Activated CD4-positive, alpha-beta memory T cell treated with anti-CD3 and anti-CD28 coated beads for 36 hours (primary cell): ENCODE results near the gene DHX40. TPM values are rescaled to one million over a fixed set of nuclear protein-coding genes. Genes with fewer than 3 reads are reported as not detected.

Experiments used
- CTCF ChIA-PET: fragments of 350-600 bp; sonication (Branson Sonifier 250); formaldehyde crosslinking; loops from one replicate; lab custom pipeline; 2021; ENCODE audit warnings: antibody characterized with exemption, inconsistent platforms; lab: Charles Lee
- POLR2A ChIA-PET: fragments of 350-600 bp; sonication (Branson Sonifier 250); formaldehyde crosslinking; loops from one replicate; lab custom pipeline; 2021; ENCODE audit warnings: antibody characterized with exemption; lab: Charles Lee
- DNase-seq: peaks from one replicate; pipeline ENCODE4 v3.0.0-alpha.2; 2020
- H3K27ac Mint-ChIP-seq: one replicate; pipeline ENCODE4 v1.8.0; 2021; ENCODE audit warnings: mixed read lengths
- H3K27me3 Mint-ChIP-seq: one replicate; pipeline ENCODE4 v1.8.0; 2021; ENCODE audit warnings: mixed read lengths
- H3K36me3 Mint-ChIP-seq: one replicate; pipeline ENCODE4 v1.8.0; 2021; ENCODE audit warnings: mixed read lengths
- H3K4me1 Mint-ChIP-seq: one replicate; pipeline ENCODE4 v1.8.0; 2021; ENCODE audit warnings: low read depth, mixed read lengths
- H3K4me3 Mint-ChIP-seq: one replicate; pipeline ENCODE4 v1.8.0; 2021; ENCODE audit warnings: mild to moderate bottlenecking, mixed read lengths
- H3K9me3 Mint-ChIP-seq: one replicate; pipeline ENCODE4 v1.8.0; 2021; ENCODE audit warnings: mixed read lengths
- intact Hi-C: fragments of 100-400 bp; cut with micrococcal nuclease; formaldehyde crosslinking; loops from one replicate; pipeline ENCODE4 v1.15.1; 2023
- total RNA-seq, 2 experiments: library from RNA; stranded (reverse); gene quantifications; one replicate each; pipeline ENCODE4 v1.2.3, GENCODE V29; 2021

Gene DHX40
- total RNA-seq, 2 experiments from 2014 or later: 17.9 to 19.0 TPM

DNA sequence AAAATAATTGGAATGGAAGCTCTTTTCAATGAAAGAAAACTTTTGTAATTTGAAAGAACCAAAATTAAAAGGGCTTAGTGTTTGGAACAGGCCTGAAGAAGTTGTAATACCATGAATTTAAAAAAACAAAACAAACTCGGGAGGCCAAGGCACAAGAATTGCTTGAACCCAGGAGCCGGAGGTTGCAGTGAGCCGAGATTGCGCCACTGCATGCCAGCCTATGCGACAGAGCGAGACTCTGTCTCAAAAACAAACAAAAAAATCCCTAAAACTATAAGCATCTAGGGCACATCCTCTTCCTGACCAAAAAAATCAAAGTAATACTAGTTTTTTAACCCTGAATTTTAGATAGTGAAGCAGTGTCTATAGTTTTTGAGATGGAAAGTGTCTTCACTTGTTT, 67.0 kb downstream of the DHX40 start:
- CTCF ChIA-PET: no interaction called here
- Mint-ChIP-seq H3K4me1 (peaks cover 69% of the 10 kb centered on the region), H3K36me3 (peaks cover 20% of the 10 kb centered on the region), H3K27me3 (no peaks in the 10 kb centered on the region), H3K4me3 (no peak overlapping the region), H3K27ac (no peak overlapping the region), H3K9me3 (no peaks in the 10 kb centered on the region)
- POLR2A ChIA-PET: interaction anchor here (0.6 kb wide), 1 partner anchor 12 kb away, joined by 3 read pairs; no protein-coding TSS in a partner anchor
- DNase-seq: no peak
- intact Hi-C loops: no loop called here

DNA sequence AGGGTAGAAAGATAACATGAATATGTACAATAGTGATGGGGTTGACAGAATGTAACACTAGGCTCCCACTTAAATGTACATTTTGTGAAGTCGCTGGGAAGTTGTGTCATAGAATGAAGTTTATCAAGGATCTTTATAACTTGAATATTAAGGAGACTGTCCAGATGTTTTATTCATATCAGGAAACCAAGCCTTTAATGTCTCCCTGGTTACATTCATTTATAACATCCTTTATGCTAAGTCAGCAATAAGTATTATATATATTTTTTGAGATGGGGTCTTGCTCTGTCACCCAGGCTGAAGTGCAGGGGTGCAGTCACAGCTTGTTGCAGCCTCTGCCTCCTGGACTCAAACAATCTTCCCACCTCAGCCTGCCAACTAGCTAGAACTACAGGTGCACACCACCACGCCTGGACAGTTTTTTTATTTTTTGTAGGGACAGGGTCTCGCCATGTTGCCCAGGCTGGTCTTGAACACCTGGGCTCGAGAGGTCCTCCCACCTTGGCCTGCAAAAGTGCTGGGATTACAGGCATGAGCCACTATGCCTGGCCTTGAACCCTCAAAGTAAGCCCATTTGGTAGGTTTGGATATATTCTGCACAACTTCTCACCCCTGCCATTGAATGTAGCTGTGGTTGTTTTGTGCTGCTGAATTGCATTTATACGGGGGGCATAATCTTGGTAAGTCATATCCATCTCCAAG, 68.4 kb downstream of the DHX40 start:
- no peak for DNase-seq
- Mint-ChIP-seq H3K27ac (no peak overlapping the region), H3K9me3 (no peaks in the 10 kb centered on the region), H3K36me3 (peaks cover 13% of the 10 kb centered on the region), H3K4me1 (peaks cover 67% of the 10 kb centered on the region), H3K4me3 (no peak overlapping the region), H3K27me3 (no peaks in the 10 kb centered on the region)
- ChIA-PET CTCF (interaction anchor here (1.5 kb wide), 1 partner anchor 112 kb away, joined by 4 read pairs; no protein-coding TSS in a partner anchor), POLR2A (interaction anchor here (0.6 to 4.3 kb wide), 4 partner anchors 12 to 500 kb away, joined by 3 to 36 read pairs (median 5); partner anchors contain the start of gene CLTC)
- intact Hi-C loops: no loop called here

DNA sequence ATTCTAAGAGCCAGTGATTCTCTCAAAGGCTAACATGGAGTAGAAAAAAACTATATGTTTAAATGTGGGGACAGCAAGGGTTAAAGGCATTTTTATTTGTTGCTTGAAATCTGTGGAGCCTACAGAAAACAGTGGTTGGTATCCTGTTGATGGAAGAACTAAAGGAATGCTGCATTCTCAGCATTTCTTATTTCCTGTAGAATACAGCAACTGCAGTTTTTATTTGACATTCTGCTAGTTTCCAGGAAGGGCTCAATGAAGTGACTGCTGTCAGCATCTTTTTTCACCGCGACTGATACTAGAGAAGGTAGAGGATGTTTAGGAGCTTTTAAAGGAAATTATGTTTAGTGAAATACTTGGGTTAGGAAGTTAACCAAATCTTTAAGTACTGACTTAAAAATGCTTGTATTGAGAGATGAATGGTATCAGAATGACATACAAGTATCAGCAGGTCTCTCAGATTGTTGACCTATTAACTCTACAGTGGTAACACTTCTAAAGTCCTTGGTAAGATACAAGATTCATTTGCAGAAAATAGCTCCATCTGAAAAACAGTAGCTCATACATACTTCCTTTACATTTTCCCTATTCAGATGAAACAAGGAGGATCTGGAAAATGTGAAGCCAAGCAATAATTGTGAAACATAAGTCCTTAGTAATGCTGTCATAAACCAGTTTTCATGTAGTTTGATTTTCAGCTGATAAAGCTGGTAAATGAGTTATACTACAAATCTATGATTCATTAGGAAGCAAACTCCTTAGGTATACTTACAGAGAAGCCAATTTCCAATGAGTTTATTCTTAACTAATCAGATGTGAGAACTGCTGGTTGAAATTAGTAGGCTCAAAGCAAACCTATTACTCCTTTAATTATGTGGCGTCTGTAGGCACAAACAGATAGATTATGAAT, 69.5 kb downstream of the DHX40 start:
- Mint-ChIP-seq H3K27me3 (no peaks in the 10 kb centered on the region), H3K36me3 (peaks cover 6% of the 10 kb centered on the region), H3K4me1 (peaks cover 60% of the 10 kb centered on the region), H3K27ac (peak overlapping the region; percentile 74), H3K4me3 (peak overlapping the region; percentile 8), H3K9me3 (no peaks in the 10 kb centered on the region)
- DNase-seq: no peak
- ChIA-PET CTCF (interaction anchor here (0.8 to 1.5 kb wide), 2 partner anchors 17 to 113 kb away, joined by 4 read pairs; no protein-coding TSS in a partner anchor), POLR2A (interaction anchor here (0.6 to 4.3 kb wide), 6 partner anchors 13 to 501 kb away, joined by 3 to 36 read pairs (median 4); partner anchors contain the start of genes CLTC, PTRH2 and VMP1)
- intact Hi-C loops: no loop called here

DNA sequence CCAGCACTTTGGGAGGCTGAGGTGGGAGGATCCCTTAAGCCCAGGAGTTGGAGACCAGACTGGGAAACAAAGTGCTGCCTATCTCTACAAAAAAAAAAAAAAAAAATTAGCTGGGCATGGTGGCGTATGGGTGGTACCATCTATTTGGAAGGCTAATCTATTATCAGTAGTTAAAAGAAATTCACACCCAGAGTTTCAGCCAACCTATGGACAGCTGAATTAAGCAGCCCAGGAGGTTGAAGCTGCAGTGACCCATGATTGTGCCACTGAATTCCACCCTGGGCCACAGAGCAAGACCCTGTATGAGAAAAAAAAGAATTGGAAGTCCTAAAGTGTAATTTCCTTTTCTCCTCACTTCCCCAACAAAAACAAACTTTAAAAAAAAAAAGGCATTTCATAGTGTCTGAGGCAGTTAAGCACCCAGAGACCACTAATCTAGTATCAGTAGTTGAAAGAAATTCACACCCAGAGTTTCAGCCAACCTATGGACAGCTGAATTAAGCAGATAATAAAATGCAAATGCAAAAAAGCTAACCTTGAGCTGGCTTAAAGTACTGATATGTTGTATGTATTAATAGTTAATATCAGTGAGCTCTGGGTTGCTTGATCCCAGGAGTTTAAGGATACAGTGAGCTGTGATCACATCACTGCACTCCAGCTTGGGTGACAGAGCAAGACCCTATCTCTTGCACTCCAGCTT, 72.4 kb downstream of the DHX40 start:
- ChIA-PET POLR2A (no interaction called here), CTCF (interaction anchor here (0.6 kb wide), 2 partner anchors 115 to 417 kb away, joined by 3 to 4 read pairs; partner anchors contain the start of gene GDPD1)
- no peaks in the 10 kb centered on the region for H3K27me3 Mint-ChIP-seq
- intact Hi-C loops: no loop called here
- no peaks in the 10 kb centered on the region for H3K9me3 Mint-ChIP-seq
- DNase-seq: no peak
- H3K4me3 Mint-ChIP-seq: no peak overlapping the region
- H3K4me1 Mint-ChIP-seq: peaks cover 62% of the 10 kb centered on the region
- no peak overlapping the region for H3K27ac Mint-ChIP-seq
- H3K36me3 Mint-ChIP-seq: peaks cover 1% of the 10 kb centered on the region

DNA sequence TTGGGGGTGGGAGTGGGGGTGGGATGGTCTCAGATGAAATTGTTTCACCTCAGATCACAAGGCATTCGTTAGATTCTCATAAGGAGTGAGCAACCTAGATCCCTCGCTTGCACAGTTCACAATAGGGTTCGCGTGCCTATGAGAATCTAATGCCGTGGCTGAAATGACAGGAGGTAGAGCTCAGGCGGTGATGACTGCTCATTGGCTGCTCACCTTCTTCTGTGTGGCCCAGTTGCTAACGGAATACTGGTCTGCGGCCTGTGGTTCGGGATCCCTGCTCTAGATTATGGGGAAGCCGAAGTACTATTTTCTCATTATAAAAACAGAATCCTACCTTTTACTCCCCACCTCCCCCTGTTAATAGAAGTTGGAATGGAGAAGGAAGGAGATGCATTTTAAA, 73.1 kb downstream of the DHX40 start:
- Mint-ChIP-seq H3K4me1 (peaks cover 60% of the 10 kb centered on the region), H3K9me3 (no peaks in the 10 kb centered on the region), H3K27ac (no peak overlapping the region), H3K4me3 (no peak overlapping the region), H3K36me3 (peaks cover 1% of the 10 kb centered on the region), H3K27me3 (no peaks in the 10 kb centered on the region)
- intact Hi-C loops: no loop called here
- POLR2A ChIA-PET: no interaction called here
- CTCF ChIA-PET: interaction anchor here (0.6 kb wide), 1 partner anchor 116 kb away, joined by 4 read pairs; no protein-coding TSS in a partner anchor
- no peak for DNase-seq

DNA sequence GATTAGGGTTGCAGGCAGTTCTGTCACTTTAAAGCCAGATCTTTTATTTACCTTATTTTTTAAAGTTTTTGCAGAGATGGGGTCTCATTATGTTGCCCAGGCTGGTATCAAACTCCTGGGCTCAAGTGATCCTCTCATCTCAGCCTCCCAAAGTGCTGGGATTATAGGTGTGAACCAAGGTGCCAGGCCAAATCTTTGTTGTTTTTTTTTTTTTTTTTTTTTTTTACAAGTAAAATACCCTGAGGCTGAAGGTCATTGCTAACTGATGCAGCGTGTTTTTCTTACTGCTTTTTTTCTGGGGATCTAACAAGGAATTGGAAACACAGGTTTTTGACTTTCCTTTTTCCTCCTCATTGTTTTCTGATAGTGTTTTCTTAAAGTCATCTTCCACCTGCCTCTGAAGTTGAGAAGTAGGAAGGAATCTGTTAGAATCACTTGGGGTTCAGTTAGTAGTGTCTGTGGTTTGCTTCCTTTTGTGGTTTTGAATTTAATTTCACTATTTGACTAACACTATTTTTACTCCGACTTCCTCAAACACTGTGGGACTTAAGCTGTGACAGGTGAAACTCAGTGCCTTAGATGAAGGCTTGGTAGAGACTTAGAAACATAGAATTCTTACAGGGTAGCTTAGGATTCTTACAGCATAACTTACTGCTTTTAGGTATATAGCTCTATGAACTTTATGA, 76.5 kb downstream of the DHX40 start:
- ChIA-PET CTCF (interaction anchor here (1.0 to 1.3 kb wide), 2 partner anchors 34 to 217 kb away, joined by 3 to 4 read pairs; no protein-coding TSS in a partner anchor), POLR2A (interaction anchor here (0.6 to 2.2 kb wide), 4 partner anchors 14 to 214 kb away, joined by 3 to 10 read pairs (median 3); partner anchors contain the start of gene CLTC)
- Mint-ChIP-seq H3K27me3 (no peaks in the 10 kb centered on the region), H3K9me3 (no peaks in the 10 kb centered on the region), H3K36me3 (peaks cover 17% of the 10 kb centered on the region), H3K27ac (peak overlapping the region; percentile 70), H3K4me1 (peaks cover 41% of the 10 kb centered on the region), H3K4me3 (no peak overlapping the region)
- intact Hi-C loops: loop anchor here (2.0 kb wide), 1 partner anchor 23 kb away; the partner anchor contains the start of gene CLTC
- no peak for DNase-seq

DNA sequence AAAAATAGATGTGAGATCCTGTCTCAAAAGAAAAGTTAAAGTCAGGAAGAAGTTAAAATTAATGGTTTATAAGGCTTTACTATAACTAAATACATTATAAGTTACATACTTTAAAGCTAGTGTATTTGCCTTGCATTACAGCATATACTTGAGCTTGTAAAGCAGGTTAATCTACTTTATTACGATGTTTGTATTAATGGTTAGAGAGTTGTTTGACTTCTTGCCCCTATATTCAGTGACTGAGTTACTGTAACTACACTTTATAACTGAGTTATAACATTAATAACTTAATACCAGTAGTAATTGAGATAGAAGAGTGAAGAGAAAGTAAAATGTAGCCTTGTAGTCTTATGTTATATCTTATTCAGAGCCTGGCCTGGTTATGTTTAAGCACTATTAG, 77.2 kb downstream of the DHX40 start:
- H3K9me3 Mint-ChIP-seq: no peaks in the 10 kb centered on the region
- ChIA-PET POLR2A (interaction anchor here (0.6 to 2.2 kb wide), 4 partner anchors 13 to 215 kb away, joined by 3 to 10 read pairs (median 3); partner anchors contain the start of gene CLTC), CTCF (interaction anchor here (1.0 to 1.3 kb wide), 2 partner anchors 35 to 217 kb away, joined by 3 to 4 read pairs; no protein-coding TSS in a partner anchor)
- intact Hi-C loops: loop anchor here (2.0 kb wide), 1 partner anchor 24 kb away; the partner anchor contains the start of gene CLTC
- no peaks in the 10 kb centered on the region for H3K27me3 Mint-ChIP-seq
- H3K4me1 Mint-ChIP-seq: peaks cover 44% of the 10 kb centered on the region
- H3K36me3 Mint-ChIP-seq: peaks cover 20% of the 10 kb centered on the region
- no peak overlapping the region for H3K27ac Mint-ChIP-seq
- DNase-seq: no peak
- H3K4me3 Mint-ChIP-seq: no peak overlapping the region

DNA sequence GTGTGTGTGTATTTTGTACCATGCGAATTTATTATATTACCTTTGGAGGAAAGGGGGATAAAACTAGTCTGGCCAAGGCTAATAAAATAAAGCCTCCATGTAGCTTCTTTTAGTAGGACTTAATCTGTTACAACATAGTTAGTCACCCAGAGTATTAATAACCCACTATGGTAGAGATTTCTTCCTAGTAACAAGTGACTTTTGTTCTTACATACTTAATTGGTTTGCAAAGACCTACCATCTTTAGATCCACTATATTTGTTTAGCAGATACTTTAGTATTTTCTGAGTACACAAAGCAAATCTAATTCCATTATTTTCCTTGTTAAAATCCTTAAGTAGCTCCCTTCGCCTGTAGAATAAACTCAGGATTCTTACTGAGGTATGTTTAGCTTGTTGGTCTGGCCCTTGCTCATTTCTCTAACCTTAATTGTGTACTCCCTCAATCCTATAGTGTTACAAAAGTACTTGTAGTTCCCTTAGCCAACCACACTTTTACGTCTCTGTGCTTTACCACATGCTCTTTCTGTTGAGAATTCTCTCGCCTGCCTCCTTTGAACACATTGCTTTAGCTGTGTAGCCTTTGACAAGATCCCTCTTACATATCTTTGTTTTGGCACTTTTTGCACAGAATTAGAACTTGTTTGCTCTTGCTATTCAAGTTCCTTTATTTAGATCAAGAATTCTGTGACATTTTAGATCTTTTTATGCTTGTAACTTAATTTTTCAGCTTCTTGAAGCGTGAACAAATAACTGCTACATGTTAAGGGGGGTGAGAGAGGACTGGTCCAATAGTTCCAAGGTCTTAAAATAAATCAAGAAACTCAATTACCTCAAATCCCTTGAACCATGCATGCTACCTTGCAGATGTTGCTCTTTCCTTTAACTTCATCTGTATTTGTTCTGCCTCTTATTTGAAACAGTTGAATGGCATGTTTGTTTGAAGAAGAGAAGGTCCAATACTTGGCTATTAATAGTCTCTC, 78.0 kb downstream of the DHX40 start:
- Mint-ChIP-seq H3K9me3 (no peaks in the 10 kb centered on the region), H3K4me3 (no peak overlapping the region), H3K4me1 (peaks cover 43% of the 10 kb centered on the region), H3K36me3 (peaks cover 27% of the 10 kb centered on the region), H3K27ac (no peak overlapping the region), H3K27me3 (no peaks in the 10 kb centered on the region)
- ChIA-PET CTCF (interaction anchor here (0.7 to 1.3 kb wide), 2 partner anchors 36 to 271 kb away, joined by 3 read pairs; no protein-coding TSS in a partner anchor), POLR2A (interaction anchor here (1.2 to 2.2 kb wide), 3 partner anchors 18 to 216 kb away, joined by 3 to 10 read pairs (median 3); partner anchors contain the start of gene CLTC)
- intact Hi-C loops: loop anchor here (2.0 kb wide), 1 partner anchor 25 kb away; the partner anchor contains the start of gene CLTC
- DNase-seq: no peak

DNA sequence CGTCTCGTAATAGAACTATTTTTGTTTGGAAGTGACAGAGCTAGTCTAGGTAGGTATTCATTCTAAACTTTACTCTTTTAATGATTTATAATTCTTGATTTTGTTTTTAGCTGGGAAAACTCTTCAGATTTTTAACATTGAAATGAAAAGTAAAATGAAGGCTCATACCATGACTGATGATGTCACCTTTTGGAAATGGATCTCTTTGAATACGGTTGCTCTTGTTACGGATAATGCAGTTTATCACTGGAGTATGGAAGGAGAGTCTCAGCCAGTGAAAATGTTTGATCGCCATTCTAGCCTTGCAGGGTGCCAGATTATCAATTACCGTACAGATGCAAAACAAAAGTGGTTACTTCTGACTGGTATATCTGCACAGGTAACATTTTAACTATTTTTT, 81.9 kb downstream of the DHX40 start:
- Mint-ChIP-seq H3K4me3 (no peak overlapping the region), H3K4me1 (peaks cover 46% of the 10 kb centered on the region), H3K27me3 (no peaks in the 10 kb centered on the region), H3K27ac (no peak overlapping the region), H3K9me3 (no peaks in the 10 kb centered on the region), H3K36me3 (peaks cover 54% of the 10 kb centered on the region)
- POLR2A ChIA-PET: no interaction called here
- CTCF ChIA-PET: no interaction called here
- intact Hi-C loops: no loop called here
- DNase-seq: no peak

DNA sequence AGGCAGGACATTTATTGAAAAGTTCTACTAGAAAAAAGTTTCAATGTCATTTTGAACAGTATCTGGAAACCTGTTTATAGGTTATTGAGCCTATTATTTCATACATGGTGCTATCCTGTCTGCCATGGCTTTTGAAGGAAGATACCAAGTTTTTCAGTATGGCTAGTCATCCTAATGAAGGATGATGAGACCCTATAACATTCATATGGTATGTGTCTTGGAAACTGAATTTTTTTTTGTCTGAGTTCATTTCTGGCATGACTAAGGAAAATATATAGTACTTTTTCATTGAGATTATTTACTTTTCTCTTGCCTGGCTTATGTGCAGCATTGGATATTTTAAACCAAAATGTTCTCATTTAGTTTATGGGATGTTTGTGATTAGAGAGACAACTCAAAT, 84.5 kb downstream of the DHX40 start:
- H3K4me3 Mint-ChIP-seq: no peak overlapping the region
- no peak overlapping the region for H3K27ac Mint-ChIP-seq
- no peaks in the 10 kb centered on the region for H3K9me3 Mint-ChIP-seq
- ChIA-PET POLR2A (interaction anchor here (1.0 kb wide), 1 partner anchor 15 kb away, joined by 3 read pairs; no protein-coding TSS in a partner anchor), CTCF (no interaction called here)
- no peak for DNase-seq
- intact Hi-C loops: no loop called here
- no peaks in the 10 kb centered on the region for H3K27me3 Mint-ChIP-seq
- H3K36me3 Mint-ChIP-seq: peaks cover 64% of the 10 kb centered on the region
- peaks cover 36% of the 10 kb centered on the region for H3K4me1 Mint-ChIP-seq
